SK-N-SH treated with all-trans-retinoic acid at 6 μM for 48 hours (cell line): ENCODE data around the gene RUBCNL.

Experiments
- ATAC-seq: fragments of 200-7000 bp; cut with Tn5 transposase; 3 replicates; pipeline ENCODE4 v1.9.1; 2020; ENCODE audit warnings: mild to moderate bottlenecking, moderate library complexity
- ARNTL ChIP-seq: fragments of 450-650 bp; formaldehyde crosslinking; IDR thresholded peaks from 2 replicates; pipeline ENCODE4 v1.5.0; 2020; ENCODE audit warnings: low read depth, mild to moderate bottlenecking, moderate library complexity, borderline replicate concordance
- BACH2 ChIP-seq: fragments of 250-450 bp; sonication (Bioruptor Pico); IDR thresholded peaks from 2 replicates; pipeline ENCODE4 v1.9.0; 2021; ENCODE audit warnings: mild to moderate bottlenecking, borderline replicate concordance
- CSDC2 ChIP-seq: fragments of 250-450 bp; sonication (Bioruptor Pico); IDR thresholded peaks from 2 replicates; pipeline ENCODE4 v1.5.0; 2020; ENCODE audit warnings: mild to moderate bottlenecking, moderate library complexity
- ESRRG ChIP-seq: fragments of 250-450 bp; sonication (Bioruptor Pico); IDR thresholded peaks from 2 replicates; pipeline ENCODE4 v1.6.1; 2021; ENCODE audit warnings: mild to moderate bottlenecking
- GLIS3 ChIP-seq: fragments of 250-450 bp; sonication (Bioruptor Pico); IDR thresholded peaks from 2 replicates; pipeline ENCODE4 v1.5.0; 2020; ENCODE audit warnings: mild to moderate bottlenecking, moderate library complexity
- ISL1 ChIP-seq: fragments of 250-450 bp; sonication (Bioruptor Pico); IDR thresholded peaks from 2 replicates; pipeline ENCODE4 v2.1.2; 2022; ENCODE audit warnings: mild to moderate bottlenecking, moderate library complexity
- OSR1 ChIP-seq: fragments of 250-450 bp; sonication (Bioruptor Pico); IDR thresholded peaks from 2 replicates; pipeline ENCODE4 v1.8.0; 2022; ENCODE audit warnings: moderate library complexity, mild to moderate bottlenecking, inconsistent platforms
- PPARA ChIP-seq: fragments of 250-450 bp; sonication (Bioruptor Pico); IDR thresholded peaks from 2 replicates; pipeline ENCODE4 v1.5.0; 2020; ENCODE audit warnings: mild to moderate bottlenecking, borderline replicate concordance
- RARB ChIP-seq: fragments of 250-450 bp; sonication (Bioruptor Pico); IDR thresholded peaks from 2 replicates; pipeline ENCODE4 v1.8.0; 2021; ENCODE audit warnings: mild to moderate bottlenecking, moderate library complexity
- SNAI2 ChIP-seq: fragments of 250-450 bp; sonication (Bioruptor Pico); IDR thresholded peaks from 2 replicates; pipeline ENCODE4 v1.5.0; 2020; ENCODE audit warnings: mild to moderate bottlenecking, moderate library complexity
- TOX ChIP-seq: fragments of 250-450 bp; sonication (Bioruptor Pico); IDR thresholded peaks from 2 replicates; pipeline ENCODE4 v1.8.0; 2021; ENCODE audit warnings: mild to moderate bottlenecking, moderate library complexity, borderline replicate concordance
- ZC3H10 ChIP-seq: fragments of 250-450 bp; sonication (Bioruptor Pico); IDR thresholded peaks from 2 replicates; pipeline ENCODE4 v1.5.1; 2021; ENCODE audit warnings: mild to moderate bottlenecking, moderate library complexity
- ZFP3 ChIP-seq: fragments of 250-450 bp; sonication (Bioruptor Pico); IDR thresholded peaks from 2 replicates; pipeline ENCODE4 v1.5.0; 2020; ENCODE audit warnings: mild to moderate bottlenecking, moderate library complexity
- ZNF70 ChIP-seq: fragments of 450-650 bp; formaldehyde crosslinking; IDR thresholded peaks from 2 replicates; pipeline ENCODE4 v1.5.0; 2020; ENCODE audit warnings: mild to moderate bottlenecking, moderate library complexity
- ZNF8 ChIP-seq: fragments of 450-650 bp; formaldehyde crosslinking; IDR thresholded peaks from 2 replicates; pipeline ENCODE4 v1.5.0; 2020; ENCODE audit warnings: mild to moderate bottlenecking, moderate library complexity
- TF ChIP-seq, protein P1 (sequence below): fragments of 250-450 bp; sonication (Bioruptor Pico); IDR thresholded peaks from 2 replicates; pipeline ENCODE4 v1.5.1; 2020; ENCODE audit warnings: low read depth, mild to moderate bottlenecking, moderate library complexity
- TF ChIP-seq, protein P2 (sequence below): fragments of 250-450 bp; sonication (Bioruptor Pico); IDR thresholded peaks from 2 replicates; pipeline ENCODE4 v1.8.0; 2020; ENCODE audit warnings: mild to moderate bottlenecking, moderate library complexity, borderline replicate concordance
- TF ChIP-seq, protein P3 (sequence below): fragments of 250-450 bp; sonication (Bioruptor Pico); IDR thresholded peaks from 2 replicates; pipeline ENCODE4 v1.8.0; 2021; ENCODE audit warnings: low read depth, mild to moderate bottlenecking, moderate library complexity, borderline replicate concordance
- TF ChIP-seq, protein P4 (sequence below): fragments of 250-450 bp; sonication (Bioruptor Pico); IDR thresholded peaks from 2 replicates; pipeline ENCODE4 v1.5.0; 2020; ENCODE audit warnings: mild to moderate bottlenecking, moderate library complexity
- TF ChIP-seq, protein P5 (sequence below): fragments of 250-450 bp; sonication (Bioruptor Pico); IDR thresholded peaks from 2 replicates; pipeline ENCODE4 v1.5.1; 2021; ENCODE audit warnings: mild to moderate bottlenecking, moderate library complexity

RUBCNL gene

DNA sequence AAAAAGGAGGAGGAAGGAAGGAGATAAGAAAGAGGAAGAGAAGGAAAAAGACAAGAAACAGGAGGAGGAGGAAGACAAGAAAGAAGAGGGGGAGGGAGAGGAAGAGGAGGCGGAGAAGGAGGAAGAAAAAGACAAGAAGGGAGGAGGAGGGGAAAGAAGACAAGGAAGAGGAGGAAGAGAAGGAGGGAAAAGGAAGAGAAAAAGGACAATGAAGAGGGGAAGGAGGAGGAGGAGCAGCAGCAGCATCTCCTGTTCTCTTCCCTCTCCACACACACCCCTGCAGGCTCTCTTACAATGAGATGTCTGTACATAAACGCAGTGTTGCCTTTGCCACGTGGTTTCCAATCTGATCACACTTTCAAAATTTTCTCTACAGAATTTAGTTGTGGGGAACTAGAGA lies 66.6 kb downstream of the RUBCNL start:
- no peak for ATAC-seq
- TF ChIP-seq ESRRG (CRISPR knock-in tag) (no peak), PPARA (CRISPR knock-in tag) (no peak), ARNTL (CRISPR knock-in tag) (no peak), RARB (CRISPR knock-in tag) (no peak), ZNF8 (CRISPR knock-in tag) (no peak)
- TF ChIP-seq, protein P1, sequence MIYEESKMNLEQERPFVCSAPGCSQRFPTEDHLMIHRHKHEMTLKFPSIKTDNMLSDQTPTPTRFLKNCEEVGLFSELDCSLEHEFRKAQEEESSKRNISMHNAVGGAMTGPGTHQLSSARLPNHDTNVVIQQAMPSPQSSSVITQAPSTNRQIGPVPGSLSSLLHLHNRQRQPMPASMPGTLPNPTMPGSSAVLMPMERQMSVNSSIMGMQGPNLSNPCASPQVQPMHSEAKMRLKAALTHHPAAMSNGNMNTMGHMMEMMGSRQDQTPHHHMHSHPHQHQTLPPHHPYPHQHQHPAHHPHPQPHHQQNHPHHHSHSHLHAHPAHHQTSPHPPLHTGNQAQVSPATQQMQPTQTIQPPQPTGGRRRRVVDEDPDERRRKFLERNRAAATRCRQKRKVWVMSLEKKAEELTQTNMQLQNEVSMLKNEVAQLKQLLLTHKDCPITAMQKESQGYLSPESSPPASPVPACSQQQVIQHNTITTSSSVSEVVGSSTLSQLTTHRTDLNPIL, result no peak

DNA sequence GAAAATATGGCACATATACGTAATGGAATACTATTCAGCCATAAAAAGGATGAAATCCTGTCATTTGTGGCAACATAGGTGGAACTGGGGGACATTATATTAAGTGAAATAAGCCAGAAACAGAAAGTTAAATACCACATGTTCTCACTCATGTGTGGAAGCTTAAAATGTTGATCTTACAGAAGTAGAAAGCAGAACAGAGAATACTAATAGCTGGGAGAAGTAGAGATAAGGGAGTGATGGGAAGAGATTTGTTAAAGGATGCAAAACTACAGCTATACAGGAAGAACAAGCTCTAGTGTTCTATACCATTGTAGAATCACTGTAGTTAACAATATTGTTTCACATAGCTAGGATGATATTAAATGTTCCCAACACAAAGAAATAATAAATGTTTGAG lies 68.1 kb downstream of the RUBCNL start:
- TF ChIP-seq BACH2 (no peak), ZFP3 (CRISPR knock-in tag) (no peak), GLIS3 (CRISPR knock-in tag) (no peak), TOX (no peak), ISL1 (CRISPR knock-in tag) (no peak), ZC3H10 (CRISPR knock-in tag) (no peak), RARB (CRISPR knock-in tag) (no peak), CSDC2 (no peak), ZNF8 (CRISPR knock-in tag) (no peak), OSR1 (CRISPR knock-in tag) (no peak), ARNTL (CRISPR knock-in tag) (no peak), SNAI2 (no peak), ZNF70 (CRISPR knock-in tag) (no peak)
- TF ChIP-seq, protein P2, sequence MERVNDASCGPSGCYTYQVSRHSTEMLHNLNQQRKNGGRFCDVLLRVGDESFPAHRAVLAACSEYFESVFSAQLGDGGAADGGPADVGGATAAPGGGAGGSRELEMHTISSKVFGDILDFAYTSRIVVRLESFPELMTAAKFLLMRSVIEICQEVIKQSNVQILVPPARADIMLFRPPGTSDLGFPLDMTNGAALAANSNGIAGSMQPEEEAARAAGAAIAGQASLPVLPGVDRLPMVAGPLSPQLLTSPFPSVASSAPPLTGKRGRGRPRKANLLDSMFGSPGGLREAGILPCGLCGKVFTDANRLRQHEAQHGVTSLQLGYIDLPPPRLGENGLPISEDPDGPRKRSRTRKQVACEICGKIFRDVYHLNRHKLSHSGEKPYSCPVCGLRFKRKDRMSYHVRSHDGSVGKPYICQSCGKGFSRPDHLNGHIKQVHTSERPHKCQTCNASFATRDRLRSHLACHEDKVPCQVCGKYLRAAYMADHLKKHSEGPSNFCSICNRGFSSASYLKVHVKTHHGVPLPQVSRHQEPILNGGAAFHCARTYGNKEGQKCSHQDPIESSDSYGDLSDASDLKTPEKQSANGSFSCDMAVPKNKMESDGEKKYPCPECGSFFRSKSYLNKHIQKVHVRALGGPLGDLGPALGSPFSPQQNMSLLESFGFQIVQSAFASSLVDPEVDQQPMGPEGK (CRISPR knock-in tag), result no peak
- TF ChIP-seq, protein P3, sequence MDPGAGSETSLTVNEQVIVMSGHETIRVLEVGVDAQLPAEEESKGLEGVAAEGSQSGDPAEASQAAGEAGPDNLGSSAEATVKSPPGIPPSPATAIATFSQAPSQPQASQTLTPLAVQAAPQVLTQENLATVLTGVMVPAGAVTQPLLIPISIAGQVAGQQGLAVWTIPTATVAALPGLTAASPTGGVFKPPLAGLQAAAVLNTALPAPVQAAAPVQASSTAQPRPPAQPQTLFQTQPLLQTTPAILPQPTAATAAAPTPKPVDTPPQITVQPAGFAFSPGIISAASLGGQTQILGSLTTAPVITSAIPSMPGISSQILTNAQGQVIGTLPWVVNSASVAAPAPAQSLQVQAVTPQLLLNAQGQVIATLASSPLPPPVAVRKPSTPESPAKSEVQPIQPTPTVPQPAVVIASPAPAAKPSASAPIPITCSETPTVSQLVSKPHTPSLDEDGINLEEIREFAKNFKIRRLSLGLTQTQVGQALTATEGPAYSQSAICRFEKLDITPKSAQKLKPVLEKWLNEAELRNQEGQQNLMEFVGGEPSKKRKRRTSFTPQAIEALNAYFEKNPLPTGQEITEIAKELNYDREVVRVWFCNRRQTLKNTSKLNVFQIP (CRISPR knock-in tag), result no peak
- TF ChIP-seq, protein P4, sequence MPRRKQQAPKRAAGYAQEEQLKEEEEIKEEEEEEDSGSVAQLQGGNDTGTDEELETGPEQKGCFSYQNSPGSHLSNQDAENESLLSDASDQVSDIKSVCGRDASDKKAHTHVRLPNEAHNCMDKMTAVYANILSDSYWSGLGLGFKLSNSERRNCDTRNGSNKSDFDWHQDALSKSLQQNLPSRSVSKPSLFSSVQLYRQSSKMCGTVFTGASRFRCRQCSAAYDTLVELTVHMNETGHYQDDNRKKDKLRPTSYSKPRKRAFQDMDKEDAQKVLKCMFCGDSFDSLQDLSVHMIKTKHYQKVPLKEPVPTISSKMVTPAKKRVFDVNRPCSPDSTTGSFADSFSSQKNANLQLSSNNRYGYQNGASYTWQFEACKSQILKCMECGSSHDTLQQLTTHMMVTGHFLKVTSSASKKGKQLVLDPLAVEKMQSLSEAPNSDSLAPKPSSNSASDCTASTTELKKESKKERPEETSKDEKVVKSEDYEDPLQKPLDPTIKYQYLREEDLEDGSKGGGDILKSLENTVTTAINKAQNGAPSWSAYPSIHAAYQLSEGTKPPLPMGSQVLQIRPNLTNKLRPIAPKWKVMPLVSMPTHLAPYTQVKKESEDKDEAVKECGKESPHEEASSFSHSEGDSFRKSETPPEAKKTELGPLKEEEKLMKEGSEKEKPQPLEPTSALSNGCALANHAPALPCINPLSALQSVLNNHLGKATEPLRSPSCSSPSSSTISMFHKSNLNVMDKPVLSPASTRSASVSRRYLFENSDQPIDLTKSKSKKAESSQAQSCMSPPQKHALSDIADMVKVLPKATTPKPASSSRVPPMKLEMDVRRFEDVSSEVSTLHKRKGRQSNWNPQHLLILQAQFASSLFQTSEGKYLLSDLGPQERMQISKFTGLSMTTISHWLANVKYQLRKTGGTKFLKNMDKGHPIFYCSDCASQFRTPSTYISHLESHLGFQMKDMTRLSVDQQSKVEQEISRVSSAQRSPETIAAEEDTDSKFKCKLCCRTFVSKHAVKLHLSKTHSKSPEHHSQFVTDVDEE (CRISPR knock-in tag), result no peak
- TF ChIP-seq, protein P5, sequence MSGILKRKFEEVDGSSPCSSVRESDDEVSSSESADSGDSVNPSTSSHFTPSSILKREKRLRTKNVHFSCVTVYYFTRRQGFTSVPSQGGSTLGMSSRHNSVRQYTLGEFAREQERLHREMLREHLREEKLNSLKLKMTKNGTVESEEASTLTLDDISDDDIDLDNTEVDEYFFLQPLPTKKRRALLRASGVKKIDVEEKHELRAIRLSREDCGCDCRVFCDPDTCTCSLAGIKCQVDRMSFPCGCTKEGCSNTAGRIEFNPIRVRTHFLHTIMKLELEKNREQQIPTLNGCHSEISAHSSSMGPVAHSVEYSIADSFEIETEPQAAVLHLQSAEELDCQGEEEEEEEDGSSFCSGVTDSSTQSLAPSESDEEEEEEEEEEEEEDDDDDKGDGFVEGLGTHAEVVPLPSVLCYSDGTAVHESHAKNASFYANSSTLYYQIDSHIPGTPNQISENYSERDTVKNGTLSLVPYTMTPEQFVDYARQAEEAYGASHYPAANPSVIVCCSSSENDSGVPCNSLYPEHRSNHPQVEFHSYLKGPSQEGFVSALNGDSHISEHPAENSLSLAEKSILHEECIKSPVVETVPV, result no peak
- TF ChIP-seq, protein P1, result no peak
- TF ChIP-seq, all 23 proteins: peak for 0
- ATAC-seq, result no peak

DNA sequence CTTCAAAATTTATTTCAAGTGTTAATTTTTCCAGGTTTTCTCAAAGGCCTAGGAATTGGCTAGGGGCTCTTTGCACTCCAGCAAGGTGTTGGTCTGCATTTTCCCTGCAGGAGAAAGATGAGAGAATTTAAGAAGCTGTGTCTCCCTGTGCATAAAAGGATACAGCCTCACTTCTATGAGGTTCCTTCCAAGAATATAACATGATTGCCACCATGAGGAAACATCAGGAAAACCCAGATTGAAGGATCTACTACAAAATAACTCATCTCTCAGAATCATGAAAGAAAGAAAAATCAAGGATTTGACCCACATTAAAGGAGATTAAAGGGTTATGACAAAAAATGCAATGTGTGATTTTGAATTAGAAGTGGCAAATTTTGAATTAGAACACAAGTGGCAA lies 69.9 kb downstream of the RUBCNL start:
- no peak for TF ChIP-seq ZFP3 (CRISPR knock-in tag)
- TF ChIP-seq BACH2, result no peak
- no peak for TF ChIP-seq ISL1 (CRISPR knock-in tag)
- no peak for ATAC-seq
